IPS-18c (cell line): ENCODE results near the gene PINK1.
A peak's percentile ranks its signal among the peaks of the same experiment; 100 is the strongest.

ENCODE experiments used
- H3K4me3 ChIP-seq: 2 replicates; pipeline ENCODE4 v1.7.0; 2013; ENCODE audit warnings: low read depth, mild to moderate bottlenecking, low read length, moderate library complexity; ENCODE audit not compliant: insufficient read depth
- H3K9me3 ChIP-seq: one replicate; pipeline ENCODE4 v1.6.1; 2013; ENCODE audit warnings: mild to moderate bottlenecking, low read length, moderate library complexity; ENCODE audit not compliant: control insufficient read depth, insufficient read depth

Gene PINK1

DNA sequence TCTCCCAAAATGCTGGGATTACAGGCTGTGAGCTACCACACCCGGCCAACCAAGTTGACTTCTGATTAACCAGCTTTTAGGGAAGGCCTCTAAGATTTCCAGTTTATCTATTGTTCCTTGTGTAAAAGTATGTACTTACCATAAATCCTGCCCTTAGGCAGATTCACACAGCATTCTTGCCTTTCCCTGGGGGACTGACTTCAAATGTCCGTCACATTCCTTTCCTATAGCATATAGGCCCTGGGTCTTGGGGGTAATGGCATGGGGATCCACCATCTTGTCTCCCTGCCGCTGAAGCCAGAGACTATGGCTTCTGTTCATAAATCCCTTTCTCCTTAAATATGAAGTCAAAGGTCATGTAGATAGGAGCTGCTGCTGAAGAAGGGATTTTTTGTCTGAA lies 872 bp upstream of the PINK1 start:
- no peak overlapping the region for H3K4me3 ChIP-seq

DNA sequence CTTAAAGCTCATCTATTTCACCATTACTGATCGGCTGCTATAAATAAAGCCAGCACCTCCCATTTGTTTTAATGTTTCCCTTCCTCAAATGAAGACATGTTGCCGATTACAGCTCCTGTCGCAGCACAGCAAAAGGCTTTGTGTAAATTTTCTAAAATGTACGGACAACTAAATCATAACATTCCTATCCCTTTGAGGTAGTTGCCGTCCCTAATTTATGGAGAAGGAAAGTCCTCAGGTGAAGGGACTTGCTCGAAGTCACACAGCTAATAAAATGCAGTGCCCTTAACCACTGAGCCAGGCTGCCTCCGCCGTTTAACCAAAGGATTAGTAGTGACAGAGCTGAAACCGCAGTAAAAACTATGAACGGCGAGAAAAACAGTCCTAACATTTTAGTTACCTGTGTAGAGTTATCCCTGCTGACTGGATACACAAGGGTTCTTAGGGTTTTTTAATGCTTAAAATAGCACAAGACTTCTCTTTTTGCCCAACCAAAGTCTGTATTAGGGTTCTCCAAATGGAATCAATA lies 871 bp downstream of the PINK1 start:
- peak overlapping the region; percentile 71 for H3K4me3 ChIP-seq
- H3K9me3 ChIP-seq = no peaks in the 10 kb centered on the region

More for the DNA sequence above, 872 bp upstream of the PINK1 start:
- no peaks in the 10 kb centered on the region for H3K9me3 ChIP-seq

DNA sequence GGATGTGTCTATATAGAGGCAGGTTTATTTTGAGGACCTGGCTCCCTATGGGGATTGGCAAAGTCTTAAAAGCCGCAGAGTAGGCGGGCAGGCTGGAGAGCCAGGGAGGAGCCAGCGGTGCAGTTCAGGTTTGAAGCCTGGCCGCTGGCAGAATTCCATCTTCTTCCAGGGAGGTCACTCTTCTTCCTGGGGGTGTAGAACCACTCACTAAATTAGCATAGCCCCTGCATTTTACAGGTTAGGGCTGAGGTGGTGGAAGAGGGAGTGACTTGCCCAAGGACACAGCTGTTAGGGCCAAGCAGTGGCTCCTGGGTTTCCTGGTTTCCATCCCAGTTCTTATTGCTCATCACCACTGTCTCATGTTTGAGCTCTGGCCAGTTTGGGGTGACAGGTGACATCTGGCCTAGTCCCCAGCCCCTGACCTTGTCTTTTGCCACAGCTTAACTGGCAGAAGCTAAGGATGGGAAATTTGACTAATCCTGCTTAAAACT lies 1.4 kb downstream of the PINK1 start:
- Histone ChIP-seq H3K9me3 (no peaks in the 10 kb centered on the region), H3K4me3 (peak overlapping the region; percentile 71; the same call in 1 of the 2 replicates)

DNA sequence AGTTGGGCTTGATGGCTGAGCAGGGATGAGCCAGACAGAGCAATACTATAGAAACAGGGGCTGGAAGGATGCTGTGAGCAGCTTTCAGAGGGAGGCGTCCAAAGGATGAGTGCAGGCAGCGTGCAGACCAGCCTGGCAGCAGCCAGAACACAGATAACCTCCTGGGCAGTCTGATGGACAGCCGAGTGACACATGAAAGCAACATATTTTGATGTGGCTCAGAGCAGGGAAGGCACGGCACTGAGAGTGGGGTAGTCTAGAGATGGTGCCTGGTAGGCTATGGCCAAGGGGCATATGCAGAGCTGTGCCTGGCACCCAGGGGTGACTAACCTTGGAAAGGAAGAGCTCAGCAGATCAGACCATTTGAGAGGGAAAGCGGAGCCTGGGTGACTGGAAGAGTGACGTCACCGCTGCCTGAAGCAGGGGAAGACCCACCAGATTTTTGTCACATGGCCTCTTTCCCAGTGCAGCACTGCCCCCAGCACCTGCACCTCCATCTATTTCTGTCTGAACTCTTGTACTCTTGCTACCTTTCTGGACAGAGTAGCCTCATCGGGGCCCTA lies 3.6 kb downstream of the PINK1 start:
- H3K9me3 ChIP-seq = no peaks in the 10 kb centered on the region
- no peak overlapping the region for H3K4me3 ChIP-seq

DNA sequence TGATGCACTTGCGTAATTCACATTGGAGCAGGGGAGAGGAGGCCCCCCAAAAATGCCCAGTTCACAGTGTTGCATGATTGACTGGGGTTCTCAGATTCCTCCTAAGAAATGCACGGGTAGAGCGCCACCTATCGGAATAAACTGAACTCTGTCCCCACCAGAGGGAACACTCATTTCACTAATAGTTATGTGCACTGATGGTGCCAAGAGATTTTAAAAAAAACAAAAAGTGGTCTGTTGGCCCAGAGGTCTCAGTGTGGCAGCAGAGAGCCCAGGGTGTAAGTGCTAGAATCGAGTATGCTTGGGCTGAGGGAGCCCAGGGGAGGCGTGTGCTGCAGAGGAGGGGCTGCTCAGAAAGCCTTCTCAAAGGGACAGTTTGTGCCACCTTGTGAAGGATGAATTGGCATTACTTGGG lies 6.9 kb downstream of the PINK1 start:
- H3K9me3 ChIP-seq = no peaks in the 10 kb centered on the region

DNA sequence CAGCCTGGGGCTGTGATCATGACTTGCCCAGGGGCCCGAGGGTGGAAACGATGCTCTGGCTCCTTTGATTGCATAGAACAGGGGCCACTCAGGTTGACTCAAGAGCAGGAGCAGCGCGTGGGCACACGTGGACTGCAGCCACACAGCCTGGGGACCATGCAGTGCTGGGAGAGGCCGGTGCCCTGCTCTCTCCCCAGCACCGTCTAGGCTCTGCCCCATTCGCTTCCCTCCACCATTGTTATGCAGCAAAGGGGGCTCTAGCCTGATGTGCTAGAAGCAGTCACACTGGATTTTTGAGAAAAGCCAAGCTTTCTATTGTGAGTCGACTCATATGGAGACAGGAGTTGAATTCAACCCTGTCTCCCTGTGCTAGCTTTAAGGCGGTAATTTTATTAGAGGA lies 8.7 kb downstream of the PINK1 start:
- no peak overlapping the region for H3K4me3 ChIP-seq
- no peaks in the 10 kb centered on the region for H3K9me3 ChIP-seq

More for the DNA sequence above, 6.9 kb downstream of the PINK1 start:
- no peak overlapping the region for H3K4me3 ChIP-seq

DNA sequence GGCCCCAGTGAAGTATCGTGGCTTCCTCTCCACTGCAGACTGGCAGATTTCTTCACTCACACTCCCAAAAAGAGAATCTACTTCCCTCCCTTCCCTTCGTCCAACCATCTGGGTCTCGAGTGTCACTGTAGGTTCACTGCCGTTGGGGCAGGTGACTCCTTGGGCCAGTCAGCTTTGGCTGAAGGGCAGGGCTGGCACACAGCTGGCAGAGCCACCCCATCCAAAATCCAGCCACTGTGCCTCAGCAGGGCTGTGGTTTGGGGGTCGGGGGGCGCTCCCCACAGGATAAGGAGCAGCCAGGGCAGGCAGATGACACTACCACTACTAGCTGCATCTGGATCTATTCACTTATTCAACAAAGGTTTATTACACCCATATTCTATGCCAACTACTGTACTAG lies 9.8 kb downstream of the PINK1 start:
- H3K9me3 ChIP-seq = no peaks in the 10 kb centered on the region
- no peak overlapping the region for H3K4me3 ChIP-seq

DNA sequence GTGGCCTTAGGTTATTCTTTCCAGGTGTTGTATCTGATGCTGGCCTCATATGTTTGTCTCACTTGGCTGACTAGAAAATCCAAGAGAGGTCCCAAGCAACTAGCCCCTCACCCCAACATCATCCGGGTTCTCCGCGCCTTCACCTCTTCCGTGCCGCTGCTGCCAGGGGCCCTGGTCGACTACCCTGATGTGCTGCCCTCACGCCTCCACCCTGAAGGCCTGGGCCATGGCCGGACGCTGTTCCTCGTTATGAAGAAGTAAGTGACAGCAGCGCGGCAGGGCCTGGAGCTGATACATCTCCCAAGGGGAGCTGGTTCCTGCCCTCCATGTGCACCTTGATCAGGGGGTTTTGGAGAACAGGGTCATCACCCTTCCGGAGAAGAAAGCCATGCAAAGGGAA lies 11.2 kb downstream of the PINK1 start:
- Histone ChIP-seq H3K9me3 (no peaks in the 10 kb centered on the region), H3K4me3 (no peak overlapping the region)

DNA sequence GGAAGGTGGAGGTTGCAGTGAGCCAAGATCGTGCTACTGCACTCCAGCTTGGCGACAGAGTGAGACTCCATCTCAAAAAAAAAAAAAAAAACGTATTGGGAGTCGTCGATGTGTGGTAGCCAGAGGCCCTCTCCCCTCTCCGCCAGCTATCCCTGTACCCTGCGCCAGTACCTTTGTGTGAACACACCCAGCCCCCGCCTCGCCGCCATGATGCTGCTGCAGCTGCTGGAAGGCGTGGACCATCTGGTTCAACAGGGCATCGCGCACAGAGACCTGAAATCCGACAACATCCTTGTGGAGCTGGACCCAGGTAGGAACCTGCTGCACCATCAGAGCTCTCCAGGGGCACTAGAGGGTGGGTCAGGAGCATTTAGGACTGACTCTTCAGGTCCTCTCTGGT lies 12.2 kb downstream of the PINK1 start:
- H3K9me3 ChIP-seq = no peaks in the 10 kb centered on the region
- no peak overlapping the region for H3K4me3 ChIP-seq

DNA sequence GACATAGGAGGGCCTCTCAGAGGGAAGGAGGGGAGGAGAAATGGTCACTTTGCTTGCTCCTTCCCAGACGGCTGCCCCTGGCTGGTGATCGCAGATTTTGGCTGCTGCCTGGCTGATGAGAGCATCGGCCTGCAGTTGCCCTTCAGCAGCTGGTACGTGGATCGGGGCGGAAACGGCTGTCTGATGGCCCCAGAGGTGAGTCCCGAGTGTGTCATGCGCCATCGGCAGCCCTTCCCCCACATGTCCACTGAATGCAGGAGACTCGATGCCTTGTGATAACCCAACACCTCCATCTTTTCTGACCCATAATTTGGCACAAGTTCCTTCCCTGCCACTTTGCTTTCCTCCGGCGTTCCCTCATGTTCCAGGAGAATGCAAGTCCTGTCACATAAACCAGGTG lies 15.2 kb downstream of the PINK1 start:
- H3K9me3 ChIP-seq = no peaks in the 10 kb centered on the region
- no peak overlapping the region for H3K4me3 ChIP-seq

DNA sequence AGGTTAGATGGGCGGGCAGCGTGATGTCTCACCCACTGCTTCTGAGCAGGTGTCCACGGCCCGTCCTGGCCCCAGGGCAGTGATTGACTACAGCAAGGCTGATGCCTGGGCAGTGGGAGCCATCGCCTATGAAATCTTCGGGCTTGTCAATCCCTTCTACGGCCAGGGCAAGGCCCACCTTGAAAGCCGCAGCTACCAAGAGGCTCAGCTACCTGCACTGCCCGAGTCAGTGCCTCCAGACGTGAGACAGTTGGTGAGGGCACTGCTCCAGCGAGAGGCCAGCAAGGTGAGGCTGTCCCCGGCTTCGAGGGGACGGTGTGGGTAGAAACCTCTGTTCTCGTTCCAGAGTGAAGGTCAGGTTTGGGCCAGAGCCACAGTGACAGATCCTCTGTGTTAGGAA lies 15.7 kb downstream of the PINK1 start:
- H3K4me3 ChIP-seq = no peak overlapping the region

DNA sequence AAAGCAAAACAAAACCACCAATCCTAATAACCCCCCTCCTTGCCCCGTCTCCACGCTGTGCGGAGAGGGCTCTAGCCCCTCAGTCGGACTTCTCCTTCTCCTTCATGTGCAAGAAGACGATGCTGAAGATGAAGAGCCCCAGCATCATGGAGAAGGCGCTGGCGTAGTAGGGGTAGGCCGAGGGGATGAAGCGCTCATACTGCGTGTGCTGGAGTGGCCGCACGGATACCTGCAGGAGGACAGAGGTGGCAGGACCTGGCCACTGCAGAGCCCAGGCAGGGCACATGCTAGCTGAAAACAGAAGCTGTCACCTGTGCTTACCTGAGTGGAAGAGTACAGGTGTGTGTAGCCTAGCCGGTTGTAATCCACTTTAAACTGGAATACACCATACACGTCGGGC lies 19.0 kb downstream of the PINK1 start:
- Histone ChIP-seq H3K9me3 (no peaks in the 10 kb centered on the region), H3K4me3 (no peak overlapping the region)

More for the DNA sequence above, 15.7 kb downstream of the PINK1 start:
- no peaks in the 10 kb centered on the region for H3K9me3 ChIP-seq

DNA sequence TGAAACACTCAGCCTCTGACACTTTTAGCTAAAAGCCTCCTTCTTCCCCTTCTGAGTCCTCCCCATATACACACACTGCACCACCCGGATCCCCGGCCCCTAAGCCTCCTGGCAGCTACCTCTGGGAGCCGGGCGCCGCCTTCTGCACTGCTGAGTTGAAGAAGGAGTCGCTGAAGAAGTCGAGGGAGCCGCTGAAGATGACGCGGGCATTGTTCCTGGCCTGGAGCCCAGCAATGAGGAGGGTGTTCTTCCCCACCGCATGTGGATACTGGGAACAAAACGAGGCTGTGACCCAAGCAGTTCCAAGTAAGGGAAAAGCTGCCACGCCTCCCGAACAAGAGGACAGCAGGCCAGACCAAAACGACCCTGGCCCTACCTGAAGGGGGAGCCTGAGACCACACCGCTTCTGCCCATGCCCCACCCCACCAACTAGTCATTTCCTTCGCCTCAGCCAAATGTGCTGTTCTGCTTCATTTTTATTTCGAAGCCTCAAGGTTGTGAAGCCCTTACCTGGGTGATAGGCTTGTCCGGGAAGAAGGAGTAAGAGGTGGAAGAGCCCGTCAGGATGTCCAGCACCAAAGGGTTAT lies 20.9 kb downstream of the PINK1 start:
- Histone ChIP-seq H3K9me3 (no peaks in the 10 kb centered on the region), H3K4me3 (no peak overlapping the region)

DNA sequence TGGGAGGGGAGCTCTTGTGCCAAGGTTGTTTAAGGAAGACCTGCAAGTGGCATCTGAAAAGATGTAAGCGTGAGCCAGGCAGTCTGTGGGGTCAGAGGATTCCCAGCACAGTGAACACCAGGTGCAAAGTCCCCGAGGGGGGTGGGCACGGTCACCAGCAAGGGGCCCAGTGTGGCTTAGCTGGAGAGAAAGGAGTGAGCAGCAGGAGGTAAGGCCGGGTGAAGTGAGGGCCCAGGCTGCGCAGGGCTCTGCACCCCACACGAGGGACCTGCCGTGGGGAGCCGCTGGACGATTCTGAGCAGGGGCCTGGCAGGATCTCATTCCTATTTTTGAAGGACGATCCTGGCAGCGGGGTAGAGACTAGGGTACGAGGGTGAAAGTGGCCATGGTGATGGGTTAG lies 23.8 kb downstream of the PINK1 start:
- H3K4me3 ChIP-seq = no peak overlapping the region
- no peaks in the 10 kb centered on the region for H3K9me3 ChIP-seq

DNA sequence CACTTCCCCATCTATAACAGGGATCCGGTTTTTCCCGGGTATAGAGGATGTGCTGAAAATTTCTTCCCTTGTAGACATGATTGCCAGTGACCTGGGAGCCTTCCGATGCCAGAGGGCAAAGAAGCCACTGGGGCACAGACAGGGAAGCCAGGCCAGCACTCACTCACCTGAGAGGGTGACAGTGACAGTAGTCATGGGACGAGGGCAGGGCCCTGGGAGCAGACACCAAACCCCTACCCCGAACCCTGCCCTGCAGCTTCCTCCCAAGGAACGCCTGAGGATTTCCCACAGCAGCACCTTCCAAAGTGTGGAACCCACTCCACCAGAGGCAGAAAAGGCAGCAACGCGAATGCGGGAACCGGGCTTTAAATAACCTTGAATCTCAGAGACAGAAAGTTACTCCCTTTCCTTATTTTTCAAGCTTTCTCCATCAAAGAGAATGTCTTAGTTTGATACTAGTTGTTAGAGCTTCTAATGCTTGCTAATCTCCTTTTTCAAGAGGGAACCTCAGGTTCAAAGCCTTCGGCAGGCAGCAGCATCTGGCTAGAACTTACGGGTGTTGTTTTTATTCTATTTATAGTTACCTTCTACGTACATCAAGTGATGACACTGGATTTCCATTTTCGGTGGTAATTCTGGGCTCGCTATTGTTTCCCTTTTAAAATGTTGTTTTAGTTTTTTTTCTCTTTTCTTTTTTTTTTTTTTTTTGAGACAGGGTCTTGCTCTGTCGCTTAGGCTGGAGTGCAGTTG lies 25.1 kb downstream of the PINK1 start:
- Histone ChIP-seq H3K4me3 (no peak overlapping the region), H3K9me3 (no peaks in the 10 kb centered on the region)

DNA sequence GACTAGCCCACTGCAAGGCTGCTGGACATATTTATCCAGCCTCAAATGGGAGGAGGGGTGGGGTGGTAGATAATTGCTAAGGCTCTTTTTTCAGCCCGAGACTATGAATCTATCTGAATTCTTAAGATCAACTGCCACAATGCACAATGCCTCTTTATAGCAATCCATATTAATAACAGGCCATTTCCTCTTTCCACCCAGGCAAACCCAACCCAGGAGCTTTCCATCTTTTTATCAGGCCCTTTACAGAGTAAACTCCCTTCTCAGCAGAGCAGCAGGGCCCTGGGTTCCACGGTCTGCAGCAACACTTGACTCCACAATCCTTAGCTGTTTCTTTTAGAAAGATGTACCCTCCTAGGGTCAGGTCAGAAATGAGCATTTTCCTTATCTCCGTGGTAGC lies 27.1 kb downstream of the PINK1 start:
- no peaks in the 10 kb centered on the region for H3K9me3 ChIP-seq
- H3K4me3 ChIP-seq = peak overlapping the region; percentile 95

DNA sequence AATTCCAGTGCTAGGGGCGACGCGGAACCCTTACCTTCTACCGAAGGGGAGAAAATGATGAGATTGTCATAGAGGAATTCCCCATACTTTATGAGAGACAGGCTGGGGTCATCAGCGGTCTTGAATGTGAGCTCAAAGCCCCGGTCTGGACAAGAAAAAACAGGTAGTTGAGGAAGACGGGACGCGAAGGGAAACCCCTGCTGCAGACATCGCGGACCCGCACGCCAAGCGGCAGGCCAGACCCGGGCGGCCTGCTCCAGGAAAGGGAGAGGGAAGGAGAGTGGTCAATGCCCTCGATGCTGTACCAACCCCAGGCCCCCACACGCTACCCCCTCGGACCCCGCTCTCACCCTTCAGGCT lies 27.6 kb downstream of the PINK1 start:
- Histone ChIP-seq H3K4me3 (peak overlapping the region; percentile 95), H3K9me3 (no peaks in the 10 kb centered on the region)
